GM21390 (cell line): ENCODE results near the gene OXCT2.
"Not testable (repeated sequence)": the region's sequence is repeated elsewhere in the genome, so short reads cannot be mapped to it uniquely, and the experiment has no call there.

Experiments used
- ATAC-seq: cut with Tn5 transposase; IDR thresholded peaks from one replicate; pipeline ENCODE4 v1.9.1; 2021; ENCODE audit not compliant: unreplicated experiment

Gene OXCT2

GRCh38 chr1:39763619-39764374, 7.4 kb downstream of the OXCT2 start:
- not testable (repeated sequence) for ATAC-seq

- no peak for ATAC-seq
Measured at GRCh38 chr1:39762550-39763540, 8.3 kb downstream of the OXCT2 start.

GRCh38 chr1:39761557-39762260, 9.4 kb downstream of the OXCT2 start:
- ATAC-seq: no peak

- no peak for ATAC-seq
Measured at GRCh38 chr1:39761016-39761415, 10.1 kb downstream of the OXCT2 start.

GRCh38 chr1:39760074-39761008, 10.8 kb downstream of the OXCT2 start:
- ATAC-seq: no peak

- ATAC-seq: no peak
Measured at GRCh38 chr1:39759436-39759726, 11.8 kb downstream of the OXCT2 start.

- no peak for ATAC-seq
Measured at GRCh38 chr1:39758556-39759435, 12.4 kb downstream of the OXCT2 start.

GRCh38 chr1:39757501-39757900, 13.6 kb downstream of the OXCT2 start:
- no peak for ATAC-seq

GRCh38 chr1:39755965-39756659, 15.0 kb downstream of the OXCT2 start:
- no peak for ATAC-seq

- ATAC-seq: no peak
Measured at GRCh38 chr1:39754906-39755504, 16.1 kb downstream of the OXCT2 start.

- no peak for ATAC-seq
Measured at GRCh38 chr1:39754026-39754570, 17.1 kb downstream of the OXCT2 start.

- no peak for ATAC-seq
Measured at GRCh38 chr1:39753132-39754025, 17.8 kb downstream of the OXCT2 start.

- ATAC-seq: no peak
Measured at GRCh38 chr1:39752703-39753102, 18.4 kb downstream of the OXCT2 start.

- no peak for ATAC-seq
Measured at GRCh38 chr1:39751595-39751994, 19.6 kb downstream of the OXCT2 start.

- ATAC-seq: no peak
Measured at GRCh38 chr1:39745016-39745670, 26.0 kb downstream of the OXCT2 start.

GRCh38 chr1:39738622-39739366, 32.4 kb downstream of the OXCT2 start, which contains the start of gene PPIE:
Gene PPIE (plus strand): TSS chr1:39738882. CDS start chr1:39738901, 19 bp downstream.
- ATAC-seq: peak; percentile 88
